Endothelial cell of umbilical vein (primary cell): Measurements from ENCODE around the gene APOH. TPM values are rescaled to one million over a fixed set of nuclear protein-coding genes. Genes with fewer than 3 reads are reported as not detected.

Experiments
- BruUV-seq: library from RNA; stranded (reverse); fragments of 400-500 nt; replicated peaks from 2 replicates; lab custom pipeline; 2021; lab: Mats Ljungman, UMichigan
- CTCF ChIA-PET: fragments of 300-600, 350-600 bp; sonication (Branson Sonifier 250); formaldehyde crosslinking; loops from one replicate; lab custom pipeline; 2021; ENCODE audit warnings: antibody characterized with exemption, inconsistent platforms; lab: Charles Lee
- POLR2A ChIA-PET: fragments of 300-600, 350-600 bp; sonication (Branson Sonifier 250); formaldehyde crosslinking; loops from one replicate; lab custom pipeline; 2021; ENCODE audit warnings: antibody characterized with exemption, inconsistent platforms; lab: Charles Lee
- DNase-seq: peaks from one replicate; pipeline ENCODE4 v3.0.0-alpha.2; 2011; ENCODE audit warnings: low read depth, low spot score
- FAIRE-seq: peaks from 2 replicates; lab custom pipeline; 2011; peaks lifted over from hg19 to GRCh38; lab: Jason Lieb, UNC
- H2AFZ ChIP-seq: 2 replicates; pipeline ENCODE4 v1.6.0; 2012; ENCODE audit warnings: low read depth, low read length, control low read depth, inconsistent platforms
- H3K27ac ChIP-seq: 2 replicates; pipeline ENCODE4 v1.5.1; 2011; ENCODE audit warnings: low read depth, mild to moderate bottlenecking, control low read depth, low read length, moderate library complexity; ENCODE audit not compliant: insufficient read depth
- H3K27me3 ChIP-seq, 2 experiments: 2 replicates each; pipeline versions ENCODE4 v1.6.0 to v1.6.1; 2011; ENCODE audit warnings: low read length in 2 of 2, mixed read lengths in 1 of 2; ENCODE audit not compliant: control insufficient read depth in 2 of 2, insufficient read depth in 2 of 2
- H3K36me3 ChIP-seq, 2 experiments: 2 replicates in 1 of 2; 3 replicates in 1 of 2; pipeline ENCODE4 v1.5.1; 2011; ENCODE audit warnings: low read length in 2 of 2, mild to moderate bottlenecking in 1 of 2, moderate library complexity in 1 of 2; ENCODE audit not compliant: control insufficient read depth in 2 of 2, insufficient read depth in 2 of 2; ENCODE audit errors: extremely low read depth in 1 of 2
- H3K4me1 ChIP-seq: 3 replicates; pipeline ENCODE4 v1.5.1; 2011; ENCODE audit warnings: mild to moderate bottlenecking, low read length; ENCODE audit not compliant: control insufficient read depth, insufficient read depth; ENCODE audit errors: extremely low read depth
- H3K4me2 ChIP-seq: 2 replicates; pipeline ENCODE4 v1.6.1; 2011; ENCODE audit warnings: low read length, control low read depth, mixed read lengths; ENCODE audit not compliant: insufficient read depth
- H3K4me3 ChIP-seq, 3 experiments: fragments of 200-600 bp in 1 of 3; sonication (generic), shearing (Covaris generic) in 1 of 3; replicated peaks in 1 of 3; 2 replicates each; pipeline ENCODE4 v1.5.1; 2011 to 2016; ENCODE audit warnings: control low read depth in 3 of 3, low read length in 3 of 3, mild to moderate bottlenecking in 2 of 3, inconsistent platforms in 1 of 3, low read depth in 1 of 3, moderate library complexity in 1 of 3; ENCODE audit not compliant: insufficient read depth in 1 of 3
- H3K79me2 ChIP-seq: 2 replicates; pipeline ENCODE4 v1.6.0; 2012; ENCODE audit warnings: low read length, inconsistent platforms; ENCODE audit not compliant: control insufficient read depth, insufficient read depth
- H3K9ac ChIP-seq: replicated peaks from 2 replicates; pipeline ENCODE3; 2011; ENCODE audit warnings: low read length, control low read depth; ENCODE audit not compliant: insufficient read depth; ENCODE audit errors: extremely low read depth
- H3K9me1 ChIP-seq: replicated peaks from 3 replicates; pipeline ENCODE4 v1.6.0; 2011; ENCODE audit warnings: mild to moderate bottlenecking, low read length; ENCODE audit not compliant: control insufficient read depth, insufficient read depth; ENCODE audit errors: extremely low read depth
- H3K9me3 ChIP-seq: replicated peaks from 2 replicates; pipeline ENCODE4 v1.5.1; 2012; ENCODE audit warnings: low read length, inconsistent platforms; ENCODE audit not compliant: control insufficient read depth, insufficient read depth
- H4K20me1 ChIP-seq: replicated peaks from 2 replicates; pipeline ENCODE3; 2011; ENCODE audit warnings: mild to moderate bottlenecking, low read length; ENCODE audit not compliant: control insufficient read depth, insufficient read depth; ENCODE audit errors: extremely low read depth
- EZH2 ChIP-seq: IDR thresholded peaks from 2 replicates; pipeline ENCODE4 v1.6.1; 2012; ENCODE audit warnings: borderline replicate concordance, low read depth, mild to moderate bottlenecking, moderate library complexity, low read length, inconsistent platforms; ENCODE audit not compliant: severe bottlenecking
- FOS ChIP-seq: IDR thresholded peaks from 2 replicates; pipeline ENCODE4 v1.6.1; 2011; ENCODE audit warnings: mild to moderate bottlenecking, low read length, moderate library complexity, borderline replicate concordance; ENCODE audit not compliant: insufficient read depth
- GATA2 ChIP-seq: IDR thresholded peaks from 2 replicates; pipeline ENCODE4 v1.7.0; 2011; ENCODE audit warnings: low read depth, mild to moderate bottlenecking, moderate library complexity, mixed read lengths, low read length; ENCODE audit not compliant: insufficient read length, insufficient read depth
- JUN ChIP-seq: IDR thresholded peaks from 2 replicates; pipeline ENCODE4 v1.6.1; 2011; ENCODE audit warnings: borderline replicate concordance, low read depth; ENCODE audit not compliant: insufficient read length, insufficient read depth
- MYC ChIP-seq: IDR thresholded peaks from one replicate; pipeline ENCODE4 v1.6.1; 2011; ENCODE audit warnings: mild to moderate bottlenecking, low read depth, low read length
- POLR2A ChIP-seq: IDR thresholded peaks from 2 replicates; pipeline ENCODE4 v1.6.1; 2012; ENCODE audit warnings: low read depth, mild to moderate bottlenecking, control low read depth, low read length
- POLR2AphosphoS5 ChIP-seq: IDR thresholded peaks from 2 replicates; pipeline ENCODE4 v1.6.1; 2012; ENCODE audit warnings: low read depth, mild to moderate bottlenecking, control low read depth, low read length, moderate library complexity; ENCODE audit not compliant: insufficient read depth
- dilution Hi-C: fragments of 300-500 bp; cut with MboI; formaldehyde crosslinking; loops from one replicate; pipeline ENCODE4 v1.15.0; 2019; ENCODE audit warnings: low sequenced_read_pairs; ENCODE audit not compliant: extremely low pct_ligation_motif_present
- intact Hi-C: fragments of 100-400 bp; cut with micrococcal nuclease; formaldehyde crosslinking; loops from one replicate; pipeline ENCODE4 v1.10.0; 2022
- polyA plus RNA-seq, 4 experiments: library from polyadenylated mRNA; depleted of rRNA in 3 of 4; stranded (reverse) in 3 of 4; unstranded in 1 of 4; fragments of >200 nt; gene quantifications; 2 replicates each; pipeline versions ENCODE4 v1.2.1 to v1.2.3, GENCODE V29; 2011 to 2012; ENCODE audit warnings: missing spikeins in 1 of 4
- total RNA-seq: library from RNA; stranded (reverse); gene quantifications from 2 replicates; pipeline ENCODE4 v1.2.3, GENCODE V29; 2021
- TF ChIP-seq, protein P1 (sequence below): IDR thresholded peaks from 2 replicates; pipeline ENCODE4 v1.6.1; 2011; ENCODE audit not compliant: insufficient read depth, insufficient read length
- TF ChIP-seq, protein P2 (sequence below), 2 donors: IDR thresholded peaks; 1 replicate in 1 of 2; 2 replicates in 1 of 2; pipeline ENCODE4 v1.5.1; 2011; ENCODE audit warnings: low read length in 2 of 2, mild to moderate bottlenecking in 2 of 2, moderate library complexity in 2 of 2, control low read depth in 1 of 2, inconsistent platforms in 1 of 2, low read depth in 1 of 2; ENCODE audit not compliant: insufficient read depth in 1 of 2; ENCODE audit errors: extremely low read depth in 1 of 2

The APOH gene
- total and polyA plus RNA-seq, 2 donors (not counting 3 experiments of a cell fraction or from before 2014, with no cell fraction given): not detected

DNA sequence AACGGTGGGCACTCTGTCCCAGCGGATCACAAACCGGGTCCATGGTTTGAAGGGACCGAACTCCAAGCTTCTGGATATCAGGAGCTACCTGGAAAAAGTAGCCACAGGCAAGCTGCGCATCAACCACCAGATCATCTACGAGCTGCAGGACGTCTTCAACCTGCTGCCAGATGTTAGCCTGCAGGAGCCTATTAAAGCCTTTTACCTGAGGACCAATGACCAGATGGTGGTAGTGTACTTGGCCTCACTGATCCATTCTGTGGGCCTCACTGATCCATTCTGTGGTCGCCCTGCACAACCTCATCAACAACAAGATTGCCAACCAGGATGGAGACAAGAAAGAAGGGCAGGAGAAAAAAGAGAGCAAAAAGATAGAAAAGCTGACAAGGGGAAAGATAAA, 31.0 kb downstream of the APOH start:
- no peak overlapping the region for H3K4me3 ChIP-seq
- H3K9ac ChIP-seq: no peak overlapping the region
- H3K9me1 ChIP-seq: no peaks in the 10 kb centered on the region
- TF ChIP-seq GATA2 (no peak), JUN (no peak), EZH2 (no peak), FOS (no peak), POLR2AphosphoS5 (no peak), POLR2A (no peak), MYC (no peak)
- TF ChIP-seq, protein P1, sequence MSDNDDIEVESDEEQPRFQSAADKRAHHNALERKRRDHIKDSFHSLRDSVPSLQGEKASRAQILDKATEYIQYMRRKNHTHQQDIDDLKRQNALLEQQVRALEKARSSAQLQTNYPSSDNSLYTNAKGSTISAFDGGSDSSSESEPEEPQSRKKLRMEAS: no peak
- TF ChIP-seq, protein P2, sequence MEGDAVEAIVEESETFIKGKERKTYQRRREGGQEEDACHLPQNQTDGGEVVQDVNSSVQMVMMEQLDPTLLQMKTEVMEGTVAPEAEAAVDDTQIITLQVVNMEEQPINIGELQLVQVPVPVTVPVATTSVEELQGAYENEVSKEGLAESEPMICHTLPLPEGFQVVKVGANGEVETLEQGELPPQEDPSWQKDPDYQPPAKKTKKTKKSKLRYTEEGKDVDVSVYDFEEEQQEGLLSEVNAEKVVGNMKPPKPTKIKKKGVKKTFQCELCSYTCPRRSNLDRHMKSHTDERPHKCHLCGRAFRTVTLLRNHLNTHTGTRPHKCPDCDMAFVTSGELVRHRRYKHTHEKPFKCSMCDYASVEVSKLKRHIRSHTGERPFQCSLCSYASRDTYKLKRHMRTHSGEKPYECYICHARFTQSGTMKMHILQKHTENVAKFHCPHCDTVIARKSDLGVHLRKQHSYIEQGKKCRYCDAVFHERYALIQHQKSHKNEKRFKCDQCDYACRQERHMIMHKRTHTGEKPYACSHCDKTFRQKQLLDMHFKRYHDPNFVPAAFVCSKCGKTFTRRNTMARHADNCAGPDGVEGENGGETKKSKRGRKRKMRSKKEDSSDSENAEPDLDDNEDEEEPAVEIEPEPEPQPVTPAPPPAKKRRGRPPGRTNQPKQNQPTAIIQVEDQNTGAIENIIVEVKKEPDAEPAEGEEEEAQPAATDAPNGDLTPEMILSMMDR (IDR thresholded peaks at IDR 0.05; ENCODE audit: extremely low read depth in 1 of 2, insufficient read depth in 1 of 2, low read depth in 1 of 2, low read length in 2 of 2): no peak
- CTCF ChIA-PET: interaction anchor here (1.1 to 5.2 kb wide), 5 partner anchors 11 to 476 kb away, joined by 3 to 55 read pairs (median 5); no protein-coding TSS in a partner anchor
- no peaks in the 10 kb centered on the region for H4K20me1 ChIP-seq
- POLR2A ChIA-PET: no interaction called here
- FAIRE-seq: no peak
- no peak for DNase-seq
- H3K79me2 ChIP-seq: no peaks in the 10 kb centered on the region
- H3K27ac ChIP-seq: no peak overlapping the region
- no TSS peak for BruUV-seq
- H3K9me3 ChIP-seq: no peaks in the 10 kb centered on the region
- intact Hi-C loops: no loop called here
- no peak overlapping the region for H3K4me2 ChIP-seq
- dilution Hi-C loops: no loop called here
- no peaks in the 10 kb centered on the region for H3K4me1 ChIP-seq
- no peaks in the 10 kb centered on the region for H3K27me3 ChIP-seq
- H3K36me3 ChIP-seq: no peaks in the 10 kb centered on the region
- H2AFZ ChIP-seq: no peak overlapping the region
